HFFc6 (cell line): ENCODE measurements around the gene IL16. TPM values are rescaled to one million over a fixed set of nuclear protein-coding genes. Genes with fewer than 3 reads are reported as not detected.

Source experiments
- DNase-seq: peaks from one replicate; pipeline ENCODE4 v3.0.0-alpha.2; 2018
- H3K27ac Mint-ChIP-seq: 2 replicates; pipeline ENCODE4 v1.8.0; 2020; ENCODE audit warnings: mild to moderate bottlenecking, mixed read lengths
- H3K27me3 Mint-ChIP-seq: 2 replicates; pipeline ENCODE4 v1.8.0; 2021; ENCODE audit warnings: mild to moderate bottlenecking, moderate library complexity, mixed read lengths; ENCODE audit not compliant: insufficient read depth
- H3K36me3 Mint-ChIP-seq: 2 replicates; pipeline ENCODE4 v1.8.0; 2021; ENCODE audit warnings: low read depth, mixed read lengths
- H3K4me1 Mint-ChIP-seq: 2 replicates; pipeline ENCODE4 v1.8.0; 2020; ENCODE audit warnings: low read depth, mixed read lengths
- H3K4me3 Mint-ChIP-seq: 2 replicates; pipeline ENCODE4 v1.8.0; 2020; ENCODE audit warnings: mild to moderate bottlenecking, moderate library complexity, mixed read lengths
- H3K9me3 Mint-ChIP-seq: 2 replicates; pipeline ENCODE4 v1.8.0; 2020; ENCODE audit warnings: mild to moderate bottlenecking, mixed read lengths
- total RNA-seq, 6 experiments: library from RNA; stranded (reverse); fragmentation: NEBNext Ultra II Directional; extraction: Animal tissue kit (Norgen Biotek cat#: 25700); gene quantifications; 2 replicates in 1 of 6; 3 replicates in 5 of 6; pipeline ENCODE4 v1.2.3, GENCODE V29; 2021
- TF ChIP-seq, protein P1 (sequence below): fragments of 200-600 bp; sonication (generic); IDR thresholded peaks from 2 replicates; pipeline ENCODE4 v1.5.0; 2021; ENCODE audit warnings: antibody characterized with exemption, mild to moderate bottlenecking

IL16 gene
- total RNA-seq, 6 experiments from 2014 or later, result not detected

GRCh38 chr15:81182031-81182755, 14.5 kb upstream of the IL16 start:
- no peaks in the 10 kb centered on the region for H3K4me1 Mint-ChIP-seq
- H3K27ac Mint-ChIP-seq, result no peak overlapping the region
- no peak overlapping the region for H3K4me3 Mint-ChIP-seq
- peaks cover 34% of the 10 kb centered on the region for H3K27me3 Mint-ChIP-seq
- TF ChIP-seq, protein P1, sequence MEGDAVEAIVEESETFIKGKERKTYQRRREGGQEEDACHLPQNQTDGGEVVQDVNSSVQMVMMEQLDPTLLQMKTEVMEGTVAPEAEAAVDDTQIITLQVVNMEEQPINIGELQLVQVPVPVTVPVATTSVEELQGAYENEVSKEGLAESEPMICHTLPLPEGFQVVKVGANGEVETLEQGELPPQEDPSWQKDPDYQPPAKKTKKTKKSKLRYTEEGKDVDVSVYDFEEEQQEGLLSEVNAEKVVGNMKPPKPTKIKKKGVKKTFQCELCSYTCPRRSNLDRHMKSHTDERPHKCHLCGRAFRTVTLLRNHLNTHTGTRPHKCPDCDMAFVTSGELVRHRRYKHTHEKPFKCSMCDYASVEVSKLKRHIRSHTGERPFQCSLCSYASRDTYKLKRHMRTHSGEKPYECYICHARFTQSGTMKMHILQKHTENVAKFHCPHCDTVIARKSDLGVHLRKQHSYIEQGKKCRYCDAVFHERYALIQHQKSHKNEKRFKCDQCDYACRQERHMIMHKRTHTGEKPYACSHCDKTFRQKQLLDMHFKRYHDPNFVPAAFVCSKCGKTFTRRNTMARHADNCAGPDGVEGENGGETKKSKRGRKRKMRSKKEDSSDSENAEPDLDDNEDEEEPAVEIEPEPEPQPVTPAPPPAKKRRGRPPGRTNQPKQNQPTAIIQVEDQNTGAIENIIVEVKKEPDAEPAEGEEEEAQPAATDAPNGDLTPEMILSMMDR, result no peak
- H3K36me3 Mint-ChIP-seq, result no peaks in the 10 kb centered on the region
- no peak for DNase-seq
- H3K9me3 Mint-ChIP-seq, result no peaks in the 10 kb centered on the region

DNA sequence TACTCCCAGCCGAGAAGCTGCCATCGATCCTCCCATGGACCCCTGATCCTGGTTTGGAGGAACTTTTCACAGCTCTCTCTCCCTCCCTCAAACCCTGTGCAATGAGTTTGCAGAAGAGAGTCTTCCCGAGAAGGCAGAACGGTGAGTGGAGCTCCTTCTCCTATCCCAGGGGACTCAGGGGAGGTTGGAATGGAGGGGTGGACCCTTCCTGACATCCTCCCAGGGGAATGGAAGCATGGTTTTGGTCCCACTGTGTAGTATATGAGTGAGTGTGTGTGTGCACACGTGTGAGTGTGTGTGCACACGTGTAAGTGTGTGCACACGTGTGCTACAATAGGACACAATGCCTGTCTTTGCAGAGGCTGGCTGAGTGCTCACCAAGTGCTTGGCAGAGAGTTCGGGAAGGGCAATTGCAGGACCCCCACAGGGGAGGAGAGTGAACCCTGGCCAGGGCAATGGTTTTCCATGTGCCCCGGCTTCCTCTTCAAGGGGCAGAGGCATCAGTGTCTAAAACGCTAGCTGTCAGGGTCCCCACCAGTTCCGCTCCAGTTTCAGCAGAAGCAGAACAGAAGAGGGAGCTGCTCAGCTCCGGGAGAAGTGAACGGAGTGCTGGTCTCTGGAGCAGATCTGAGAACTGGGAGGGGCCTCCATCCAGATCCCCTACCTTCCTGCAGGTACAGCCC, 13.8 kb upstream of the IL16 start:
- no peak for DNase-seq
- Mint-ChIP-seq H3K4me1 (no peaks in the 10 kb centered on the region), H3K4me3 (no peak overlapping the region), H3K27me3 (peaks cover 30% of the 10 kb centered on the region), H3K27ac (no peak overlapping the region), H3K36me3 (no peaks in the 10 kb centered on the region), H3K9me3 (no peaks in the 10 kb centered on the region)
- TF ChIP-seq, protein P1, result no peak

- DNase-seq, result no peak
- Mint-ChIP-seq H3K4me1 (no peaks in the 10 kb centered on the region), H3K27ac (no peak overlapping the region), H3K36me3 (no peaks in the 10 kb centered on the region), H3K9me3 (no peaks in the 10 kb centered on the region), H3K4me3 (no peak overlapping the region), H3K27me3 (peaks cover 30% of the 10 kb centered on the region)
- TF ChIP-seq, protein P1, result no peak
Measured at GRCh38 chr15:81183439-81183775, 13.3 kb upstream of the IL16 start.

DNA sequence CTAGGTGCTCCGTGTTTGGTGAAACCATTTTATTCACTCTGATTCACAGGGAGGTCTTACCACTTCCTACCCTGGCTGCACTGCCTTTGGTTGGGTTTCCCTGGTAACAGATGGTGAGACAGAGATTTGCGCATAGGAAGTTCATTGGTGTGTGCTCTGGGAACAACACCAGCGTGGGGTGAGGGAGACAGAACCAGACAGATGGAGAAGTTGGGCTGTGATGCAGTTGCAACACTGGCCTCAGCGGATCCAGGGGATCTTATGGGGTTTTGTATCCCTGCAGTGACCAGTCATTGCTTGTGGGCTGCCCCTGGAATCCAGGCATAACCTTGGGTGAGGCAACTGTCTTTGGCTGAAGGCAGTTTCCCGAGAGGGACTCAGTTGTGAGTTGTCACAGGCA, 12.5 kb upstream of the IL16 start:
- Mint-ChIP-seq H3K27ac (no peak overlapping the region), H3K9me3 (no peaks in the 10 kb centered on the region)

DNA sequence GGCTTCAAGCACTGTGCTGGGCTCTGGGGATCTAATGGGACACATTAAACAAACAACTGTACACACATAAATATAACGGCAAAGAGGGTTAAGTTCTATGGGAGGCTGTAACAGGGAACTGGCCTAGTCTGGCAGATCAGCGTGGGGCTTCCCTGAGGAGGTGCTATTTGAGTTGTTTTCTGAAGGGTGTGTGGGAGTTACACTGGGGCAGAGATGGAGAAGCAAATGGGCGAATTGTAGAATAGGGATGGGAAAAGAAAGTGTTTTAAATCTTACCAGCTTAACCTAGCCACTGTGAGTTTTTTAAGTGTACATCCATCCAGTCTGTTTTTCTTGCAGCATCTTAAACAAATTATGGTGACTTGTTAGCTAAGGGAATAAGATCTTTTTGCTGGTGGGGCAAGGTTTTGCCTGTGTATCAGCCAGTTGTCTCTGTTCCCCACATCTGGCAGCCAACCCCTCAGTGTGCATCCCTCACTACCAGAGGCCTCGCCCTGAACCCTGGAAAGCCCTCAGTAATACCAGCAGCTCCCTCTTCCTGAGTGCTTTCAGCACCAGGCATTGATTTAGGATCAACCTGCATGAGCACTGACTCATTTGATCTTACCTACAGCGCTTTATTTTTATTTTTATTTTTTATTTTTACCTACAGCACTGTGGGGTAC, 10.9 kb upstream of the IL16 start:
- no peaks in the 10 kb centered on the region for H3K36me3 Mint-ChIP-seq

More for the DNA sequence above, 12.5 kb upstream of the IL16 start:
- H3K27me3 Mint-ChIP-seq, result peaks cover 25% of the 10 kb centered on the region
- TF ChIP-seq, protein P1, result no peak
- no peaks in the 10 kb centered on the region for H3K36me3 Mint-ChIP-seq
- no peak overlapping the region for H3K4me3 Mint-ChIP-seq
- no peak for DNase-seq
- H3K4me1 Mint-ChIP-seq, result peaks cover 2% of the 10 kb centered on the region

More for the DNA sequence above, 10.9 kb upstream of the IL16 start:
- H3K9me3 Mint-ChIP-seq, result no peaks in the 10 kb centered on the region
- TF ChIP-seq, protein P1, result no peak
- no peak for DNase-seq
- H3K27ac Mint-ChIP-seq, result no peak overlapping the region
- H3K27me3 Mint-ChIP-seq, result peaks cover 22% of the 10 kb centered on the region
- peaks cover 17% of the 10 kb centered on the region for H3K4me1 Mint-ChIP-seq
- H3K4me3 Mint-ChIP-seq, result no peak overlapping the region
